Smooth muscle cell of the brain vasculature (primary cell): ENCODE results near the gene UPK3BL2.
"Not testable (repeated sequence)": the region's sequence is repeated elsewhere in the genome, so short reads cannot be mapped to it uniquely, and the experiment has no call there.

Source experiments
- DNase-seq: peaks from one replicate; pipeline ENCODE4 v3.0.0-alpha.2; 2012; ENCODE audit warnings: low read depth, low spot score

UPK3BL2 gene

DNA sequence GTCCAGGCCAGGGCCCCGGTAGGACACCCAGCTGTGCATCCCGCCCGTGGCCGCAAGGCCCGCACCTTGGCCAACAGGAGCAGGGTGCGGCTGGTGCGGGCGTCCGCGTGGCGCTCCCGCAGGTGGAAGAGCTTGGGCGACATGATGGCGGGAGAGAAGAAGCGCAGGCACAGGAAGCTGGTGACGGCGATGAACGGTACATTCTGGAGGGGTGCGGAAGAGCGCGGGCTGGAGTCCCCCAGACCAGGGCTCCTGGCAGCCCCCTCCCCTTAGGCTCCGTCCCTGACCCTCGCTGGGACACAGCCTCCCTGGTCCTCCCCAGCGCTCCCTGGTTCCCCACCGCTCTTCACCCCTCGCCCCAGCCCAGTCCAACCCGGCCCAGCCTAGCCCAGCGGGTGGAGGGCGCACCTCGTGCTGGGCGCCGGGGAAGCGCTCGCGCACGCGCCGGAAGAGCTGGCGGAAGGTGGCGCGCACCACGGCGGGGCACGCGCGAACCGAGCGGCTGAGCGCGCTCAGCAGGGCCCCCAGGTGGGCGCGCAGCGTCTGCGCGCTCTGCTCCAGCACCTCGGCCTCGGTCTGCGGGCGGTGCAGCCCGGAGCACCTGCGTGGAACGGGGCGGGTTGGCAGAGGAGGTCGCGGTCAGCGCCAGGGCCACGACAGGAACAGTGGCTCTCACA, 48.9 kb downstream of the UPK3BL2 start:
- not testable (repeated sequence) for DNase-seq

DNA sequence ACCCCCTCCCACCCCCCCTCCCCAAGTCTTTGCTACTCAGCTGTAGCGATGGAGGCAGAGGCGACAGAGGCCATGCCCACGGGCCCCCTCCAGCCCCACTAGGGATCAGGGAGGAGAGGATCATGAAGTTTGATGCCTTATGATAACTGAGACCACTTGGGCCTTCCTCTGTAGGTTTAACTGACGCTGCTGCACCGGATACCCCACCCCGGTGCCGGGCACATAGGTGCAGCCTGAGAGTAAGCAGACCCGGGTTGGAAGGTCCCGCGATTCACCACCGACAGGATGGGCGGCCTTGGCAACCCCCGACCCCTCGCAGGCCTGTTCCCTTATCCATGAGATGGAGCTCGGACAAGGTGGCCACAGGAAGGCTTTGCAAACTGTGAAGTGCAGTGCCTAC, 49.5 kb downstream of the UPK3BL2 start:
- DNase-seq: not testable (repeated sequence)

GRCh38 chr7:102493220-102493935, 50.1 kb downstream of the UPK3BL2 start:
- DNase-seq: not testable (repeated sequence)

DNA sequence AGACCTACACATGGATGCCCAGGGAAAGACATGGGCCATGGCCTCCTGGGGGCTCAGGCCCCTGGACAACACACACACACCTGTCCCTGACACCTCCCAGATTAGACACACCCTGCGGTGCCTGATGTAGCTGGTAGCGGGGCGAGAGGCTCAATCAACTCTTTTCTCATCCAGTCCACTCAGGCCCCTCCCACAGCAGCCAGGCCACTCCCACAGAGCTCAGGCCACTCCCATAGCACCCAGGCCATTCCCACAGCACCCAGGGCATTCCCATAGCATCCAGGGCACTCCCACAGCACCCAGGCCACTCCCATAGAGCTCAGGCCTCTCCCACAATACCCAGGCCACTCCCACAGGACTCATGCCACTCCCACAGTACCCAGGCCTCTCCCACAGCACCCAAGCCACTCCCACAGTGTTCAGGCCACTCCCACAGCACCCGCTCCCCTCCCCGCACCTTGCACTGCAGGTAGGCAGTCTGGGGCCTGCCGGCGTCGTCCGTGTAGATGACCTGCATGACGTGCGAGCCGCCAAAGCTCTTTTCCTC, 52.9 kb downstream of the UPK3BL2 start:
- not testable (repeated sequence) for DNase-seq
